HepG2 (cell line): ENCODE results near the gene PSAPL1. TPM values are rescaled to one million over a fixed set of nuclear protein-coding genes. Genes with fewer than 3 reads are reported as not detected.

Experiments used
- ATAC-seq: fragments of 200-7000 bp; cut with Tn5 transposase; 3 replicates; pipeline ENCODE4 v1.9.1; 2020; ENCODE audit warnings: mild to moderate bottlenecking, moderate library complexity
- BruUV-seq: library from RNA; stranded (reverse); fragments of 400-500 nt; replicated peaks from 2 replicates; lab custom pipeline; 2021; lab: Mats Ljungman, UMichigan
- CTCF ChIA-PET: fragments of 300-600 bp; formaldehyde crosslinking; extraction: SDS; loops from one replicate; lab custom pipeline; 2021; ENCODE audit warnings: low total read pairs, inconsistent platforms, low intra/inter-chr PET ratio; lab: Yijun Ruan, JAX
- POLR2A ChIA-PET: fragments of 350-600 bp; sonication (Branson Sonifier 250); formaldehyde crosslinking; loops from one replicate; lab custom pipeline; 2020; ENCODE audit warnings: antibody characterized with exemption, inconsistent platforms; lab: Yijun Ruan, JAX
- DNase-seq: peaks from one replicate; pipeline ENCODE4 v3.0.0-alpha.2; 2015; ENCODE audit warnings: low spot score
- FAIRE-seq: peaks from 3 replicates; lab custom pipeline; 2011; peaks lifted over from hg19 to GRCh38; lab: Jason Lieb, UNC
- H2AFZ ChIP-seq: one replicate; pipeline ENCODE4 v1.6.1; 2011; ENCODE audit warnings: low read length, inconsistent platforms
- H3K27ac ChIP-seq: fragments of 300-600 bp; 3 replicates; pipeline ENCODE4 v1.8.0; 2011; ENCODE audit warnings: mixed run types, mild to moderate bottlenecking, mixed read lengths, low read length, inconsistent platforms; ENCODE audit not compliant: insufficient read depth; ENCODE audit errors: extremely low read length
- H3K27me3 ChIP-seq, 2 experiments: fragments of 200-600 bp in 1 of 2; 2 replicates in 1 of 2; 3 replicates in 1 of 2; pipeline versions ENCODE4 v1.6.0 to v1.8.0; 2011; ENCODE audit warnings: low read length in 2 of 2, mild to moderate bottlenecking in 2 of 2, moderate library complexity in 2 of 2, inconsistent platforms in 1 of 2; ENCODE audit not compliant: insufficient read depth in 2 of 2, control insufficient read depth in 1 of 2
- H3K36me3 ChIP-seq, 2 experiments: fragments of 200-600 bp in 1 of 2; replicated peaks in 1 of 2; 2 replicates in 1 of 2; 3 replicates in 1 of 2; pipeline versions ENCODE4 v1.5.1 to v1.8.0; 2011; ENCODE audit warnings: low read length in 2 of 2, inconsistent platforms in 1 of 2; ENCODE audit not compliant: insufficient read depth in 2 of 2, control insufficient read depth in 1 of 2
- H3K4me1 ChIP-seq: 2 replicates; pipeline ENCODE4 v1.5.1; 2012; ENCODE audit warnings: low read length, inconsistent platforms; ENCODE audit not compliant: insufficient read depth
- H3K4me2 ChIP-seq: 2 replicates; pipeline ENCODE4 v1.6.0; 2011; ENCODE audit warnings: low read depth, low read length, inconsistent platforms
- H3K4me3 ChIP-seq, 3 experiments: fragments of 200-600 bp in 1 of 3; sonication (generic), shearing (Covaris generic) in 1 of 3; replicated peaks in 1 of 3; 2 replicates each; pipeline ENCODE4 v1.5.1; 2011 to 2016; ENCODE audit warnings: low read length in 3 of 3, inconsistent platforms in 2 of 3, low read depth in 2 of 3, mild to moderate bottlenecking in 2 of 3, control low read depth in 1 of 3, mixed read lengths in 1 of 3; ENCODE audit not compliant: insufficient read depth in 1 of 3
- H3K79me2 ChIP-seq: one replicate; pipeline ENCODE4 v1.6.1; 2011; ENCODE audit warnings: low read length, inconsistent platforms; ENCODE audit not compliant: insufficient read depth
- H3K9ac ChIP-seq: 2 replicates; pipeline ENCODE4 v1.6.0; 2011; ENCODE audit warnings: mild to moderate bottlenecking, low read depth, low read length, inconsistent platforms; ENCODE audit not compliant: insufficient read depth
- H3K9me3 ChIP-seq: 2 replicates; pipeline ENCODE4 v1.5.1; 2012; ENCODE audit warnings: mild to moderate bottlenecking, low read length
- H4K20me1 ChIP-seq: 2 replicates; pipeline ENCODE4 v1.6.0; 2011; ENCODE audit warnings: inconsistent platforms, mild to moderate bottlenecking, low read length, moderate library complexity; ENCODE audit not compliant: insufficient read depth
- IKZF1 ChIP-seq: fragments of 450-650 bp; IDR thresholded peaks from 2 replicates; pipeline ENCODE4 v1.7.1; 2016
- IRX3 ChIP-seq: sonication (generic); formaldehyde crosslinking; IDR thresholded peaks from 2 replicates; pipeline ENCODE4 v1.8.1; 2023; ENCODE audit warnings: mild to moderate bottlenecking, low read depth, missing genetic modification reagents, borderline replicate concordance
- JUND ChIP-seq: sonication (generic); formaldehyde crosslinking; IDR thresholded peaks from 2 replicates; pipeline ENCODE4 v1.8.0; 2022; ENCODE audit warnings: mild to moderate bottlenecking, missing genetic modification reagents
- KDM1A ChIP-seq: IDR thresholded peaks from 2 replicates; pipeline ENCODE4 v1.6.1; 2016; ENCODE audit warnings: missing compliant biosample characterization
- MYNN ChIP-seq: sonication (generic); formaldehyde crosslinking; IDR thresholded peaks from 2 replicates; pipeline ENCODE4 v1.4.0; 2020; ENCODE audit warnings: mild to moderate bottlenecking, low read depth, missing genetic modification reagents
- NFE2L1 ChIP-seq: sonication (generic); formaldehyde crosslinking; IDR thresholded peaks from 2 replicates; pipeline ENCODE4 v1.4.0; 2020; ENCODE audit warnings: missing genetic modification reagents, mild to moderate bottlenecking, borderline replicate concordance
- RFX5 ChIP-seq: IDR thresholded peaks from 2 replicates; pipeline ENCODE4 v1.6.1; 2011; ENCODE audit warnings: low read depth, low read length, improper control_type of control experiment
- TBP ChIP-seq: sonication (generic); formaldehyde crosslinking; IDR thresholded peaks from 2 replicates; pipeline ENCODE4 v1.5.0; 2020; ENCODE audit warnings: missing genetic modification reagents
- ZBTB7A ChIP-seq: sonication (generic); formaldehyde crosslinking; IDR thresholded peaks from 2 replicates; pipeline ENCODE4 v1.8.0; 2022; ENCODE audit warnings: mild to moderate bottlenecking, missing genetic modification reagents
- ZNF670 ChIP-seq: sonication (generic); formaldehyde crosslinking; IDR thresholded peaks from 2 replicates; pipeline ENCODE4 v1.8.0; 2022; ENCODE audit warnings: mild to moderate bottlenecking, missing genetic modification reagents, borderline replicate concordance
- WGBS: methylation state at CpG from one replicate; pipeline ENCODE4 v1.1.6; 2017; ENCODE audit warnings: low lambda C conversion rate; 5-methylcytosine and 5-hydroxymethylcytosine counted together
- in situ Hi-C: cut with HindIII; loops from 2 replicates; pipeline ENCODE4 v1.10.0; 2017; ENCODE audit warnings: low pct_unique_long_range_greater_than_20kb; ENCODE audit not compliant: extremely low pct_ligation_motif_present
- intact Hi-C: fragments of 100-400 bp; cut with micrococcal nuclease; formaldehyde crosslinking; loops from one replicate; pipeline ENCODE4 v1.10.0; 2022; ENCODE audit not compliant: unreplicated experiment
- polyA plus RNA-seq, 8 experiments: library from polyadenylated mRNA; depleted of rRNA in 3 of 8; stranded (reverse) in 7 of 8; unstranded in 1 of 8; fragments of >200 nt; fragmentation: Illumina TruSeq in 4 of 8; extraction: Trizol in 4 of 8; gene quantifications; 2 replicates each; pipeline versions ENCODE4 v1.2.1 to v1.2.3, GENCODE V29; 2011 to 2016; ENCODE audit warnings: low read depth in 4 of 8, missing spikeins in 1 of 8, mixed read lengths in 1 of 8; ENCODE audit not compliant: insufficient read depth in 1 of 8
- total RNA-seq, 5 experiments: library from RNA; depleted of rRNA; stranded (reverse); fragments of >200 nt; fragmentation: Illumina TruSeq; extraction: Trizol; gene quantifications; 2 replicates each; pipeline ENCODE4 v1.2.3, GENCODE V29; 2016; ENCODE audit warnings: low read depth in 1 of 5
- TF ChIP-seq, protein P1 (sequence below): IDR thresholded peaks from 2 replicates; pipeline ENCODE4 v1.6.1; 2016; ENCODE audit warnings: control low read depth
- TF ChIP-seq, protein P2 (sequence below): sonication (generic); formaldehyde crosslinking; IDR thresholded peaks from 2 replicates; pipeline ENCODE4 v1.4.0; 2020; ENCODE audit warnings: missing genetic modification reagents

PSAPL1 gene
- total and polyA plus RNA-seq, 2 of the 13 experiments (the other 11 are each of a cell fraction or from before 2014, with no cell fraction given): 0.02 to 0.16 TPM

DNA sequence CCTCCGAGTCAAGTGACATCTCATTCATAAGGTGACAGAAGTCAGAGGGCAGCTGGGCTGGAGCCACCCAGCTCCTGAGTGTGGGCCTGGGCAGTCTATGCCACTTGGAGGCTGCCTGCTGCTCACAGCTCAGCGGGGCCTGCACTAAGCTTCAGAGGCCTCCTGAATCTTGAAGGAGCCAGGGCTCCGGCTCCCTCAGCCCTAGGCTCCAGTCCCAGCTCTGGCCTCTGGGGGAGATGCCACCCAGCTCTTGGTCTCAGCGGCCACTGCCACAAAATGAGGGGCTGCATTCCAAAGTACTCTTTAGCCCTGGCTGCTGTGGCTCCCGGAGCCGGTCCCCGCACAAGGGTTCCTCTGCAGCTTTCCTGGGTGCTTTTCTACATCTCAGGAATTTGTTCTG lies 32.7 kb upstream of the PSAPL1 start:
- Histone ChIP-seq H3K4me3 (no peak overlapping the region), H3K36me3 (no peaks in the 10 kb centered on the region), H3K4me2 (no peak overlapping the region), H3K9ac (no peak overlapping the region), H3K9me3 (no peaks in the 10 kb centered on the region), H3K79me2 (no peaks in the 10 kb centered on the region), H3K4me1 (no peaks in the 10 kb centered on the region), H2AFZ (no peak overlapping the region), H3K27ac (no peak overlapping the region), H4K20me1 (no peaks in the 10 kb centered on the region), H3K27me3 (peaks cover 3 to 38% of the 10 kb centered on the region in 2 experiments; a peak in 3 of 5 replicates)
- ChIA-PET POLR2A (no interaction called here), CTCF (no interaction called here)
- in situ Hi-C loops: no loop called here
- no peak for FAIRE-seq
- DNase-seq: no peak
- intact Hi-C loops: no loop called here
- TF ChIP-seq JUND (CRISPR knock-in tag) (no peak), MYNN (CRISPR knock-in tag) (no peak), ZBTB7A (CRISPR knock-in tag) (no peak), RFX5 (no peak), ZNF670 (CRISPR knock-in tag) (no peak), NFE2L1 (CRISPR knock-in tag) (no peak), IKZF1 (no peak), IRX3 (no peak), KDM1A (no peak), TBP (CRISPR knock-in tag) (no peak)
- TF ChIP-seq, protein P1, sequence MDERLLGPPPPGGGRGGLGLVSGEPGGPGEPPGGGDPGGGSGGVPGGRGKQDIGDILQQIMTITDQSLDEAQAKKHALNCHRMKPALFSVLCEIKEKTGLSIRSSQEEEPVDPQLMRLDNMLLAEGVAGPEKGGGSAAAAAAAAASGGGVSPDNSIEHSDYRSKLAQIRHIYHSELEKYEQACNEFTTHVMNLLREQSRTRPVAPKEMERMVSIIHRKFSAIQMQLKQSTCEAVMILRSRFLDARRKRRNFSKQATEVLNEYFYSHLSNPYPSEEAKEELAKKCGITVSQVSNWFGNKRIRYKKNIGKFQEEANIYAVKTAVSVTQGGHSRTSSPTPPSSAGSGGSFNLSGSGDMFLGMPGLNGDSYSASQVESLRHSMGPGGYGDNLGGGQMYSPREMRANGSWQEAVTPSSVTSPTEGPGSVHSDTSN: no peak
- TF ChIP-seq, protein P2, sequence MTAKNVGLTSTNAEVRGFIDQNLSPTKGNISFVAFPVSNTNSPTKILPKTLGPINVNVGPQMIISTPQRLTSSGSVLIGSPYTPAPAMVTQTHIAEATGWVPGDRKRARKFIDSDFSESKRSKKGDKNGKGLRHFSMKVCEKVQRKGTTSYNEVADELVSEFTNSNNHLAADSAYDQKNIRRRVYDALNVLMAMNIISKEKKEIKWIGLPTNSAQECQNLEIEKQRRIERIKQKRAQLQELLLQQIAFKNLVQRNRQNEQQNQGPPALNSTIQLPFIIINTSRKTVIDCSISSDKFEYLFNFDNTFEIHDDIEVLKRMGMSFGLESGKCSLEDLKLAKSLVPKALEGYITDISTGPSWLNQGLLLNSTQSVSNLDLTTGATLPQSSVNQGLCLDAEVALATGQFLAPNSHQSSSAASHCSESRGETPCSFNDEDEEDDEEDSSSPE: no peak
- no peak for ATAC-seq
- 83% methylated on average over 4 of the region's 7 CpGs for WGBS
- BruUV-seq: no TSS peak
